NCI-H2227 (cell line): ENCODE measurements around the gene NOL6.
"Not testable (repeated sequence)": the region's sequence is repeated elsewhere in the genome, so short reads cannot be mapped to it uniquely, and the experiment has no call there.

Source experiments
- DNase-seq: peaks from one replicate; lab custom pipeline; 2025; ENCODE audit not compliant: unreplicated experiment; lab: John Stamatoyannopoulos, UW

NOL6 gene

DNA sequence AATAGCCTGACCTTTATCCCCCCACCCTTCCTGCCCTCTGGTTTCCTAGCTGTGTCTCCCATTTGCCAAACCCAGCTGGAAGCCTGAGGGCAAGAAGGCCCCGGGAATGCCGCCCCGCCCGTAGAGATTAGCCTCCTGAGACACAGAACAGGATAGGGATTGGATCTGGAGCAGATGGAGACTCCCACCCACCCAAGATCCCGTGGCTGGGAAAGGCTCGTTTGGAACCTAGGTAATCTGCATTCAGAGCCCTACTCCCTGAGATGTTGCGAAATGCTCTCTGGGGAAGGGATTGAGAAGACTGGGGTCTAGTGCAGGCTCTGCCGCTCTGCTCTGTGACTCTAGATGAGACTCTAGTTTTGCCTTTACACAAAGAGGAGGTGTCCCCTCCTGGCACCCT lies 37.3 kb downstream of the NOL6 start:
- DNase-seq, result no peak

DNA sequence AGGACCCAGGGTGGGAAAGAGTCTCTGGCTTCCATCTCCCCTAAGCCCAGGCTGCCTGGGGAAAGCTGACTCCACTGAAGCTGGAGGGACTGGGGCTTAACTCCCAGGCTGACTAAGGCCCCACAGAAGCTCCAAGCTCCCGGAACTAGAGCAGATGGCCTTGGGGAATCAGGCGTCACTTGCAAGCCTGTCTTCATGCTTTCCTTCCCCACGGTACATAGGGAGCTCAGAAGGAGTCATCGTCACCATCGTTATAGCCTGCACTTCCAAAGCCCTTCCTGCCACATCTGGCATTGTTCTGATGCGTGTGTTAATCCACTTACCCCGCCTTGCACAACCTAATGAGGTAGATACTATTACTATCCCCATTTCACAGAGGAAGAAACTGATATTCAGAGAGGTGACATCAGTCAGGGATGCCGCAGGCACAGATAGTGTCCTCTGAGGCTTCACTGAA lies 37.9 kb downstream of the NOL6 start:
- no peak for DNase-seq

DNA sequence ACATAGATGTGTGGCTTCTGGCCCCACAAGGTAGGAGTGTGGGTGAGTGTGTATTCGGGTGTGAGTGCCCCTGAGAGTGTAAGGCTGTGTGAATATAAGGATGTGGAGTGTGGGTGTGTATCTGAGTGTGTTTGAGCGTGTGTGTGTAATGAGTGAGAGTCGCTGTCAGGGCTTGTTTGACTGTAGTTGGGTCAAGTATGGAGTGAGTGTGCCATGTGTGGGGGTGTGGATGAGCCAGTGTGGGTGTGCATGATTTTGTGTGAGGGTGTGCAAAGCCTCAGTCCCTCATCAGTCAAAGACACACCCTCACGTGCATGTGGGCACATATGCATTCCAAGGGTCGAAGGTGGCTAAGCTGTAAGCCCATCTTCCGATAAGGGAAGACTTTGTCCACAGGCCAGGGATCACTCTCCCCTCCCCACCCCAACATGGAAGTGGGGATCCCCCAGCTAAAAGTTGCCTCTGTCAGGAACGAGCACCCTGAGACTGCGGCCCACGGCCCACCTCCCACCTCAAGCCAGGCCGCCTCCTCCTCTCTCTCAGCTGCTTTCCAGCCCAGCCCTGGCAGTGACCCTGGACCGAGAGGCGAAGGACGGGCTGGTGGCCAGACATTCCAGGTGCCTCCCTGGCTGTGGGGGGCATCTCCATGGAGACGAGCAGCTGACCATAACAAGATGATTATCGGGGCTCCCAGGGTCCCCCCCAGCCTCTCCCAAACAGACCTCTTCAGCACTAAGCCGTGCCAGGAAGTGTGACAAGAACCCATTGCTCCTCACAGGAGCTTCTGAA lies 39.2 kb downstream of the NOL6 start:
- no peak for DNase-seq

GRCh38 chr9:33433871-33434270 lies 39.9 kb downstream of the NOL6 start:
- DNase-seq, result no peak

DNA sequence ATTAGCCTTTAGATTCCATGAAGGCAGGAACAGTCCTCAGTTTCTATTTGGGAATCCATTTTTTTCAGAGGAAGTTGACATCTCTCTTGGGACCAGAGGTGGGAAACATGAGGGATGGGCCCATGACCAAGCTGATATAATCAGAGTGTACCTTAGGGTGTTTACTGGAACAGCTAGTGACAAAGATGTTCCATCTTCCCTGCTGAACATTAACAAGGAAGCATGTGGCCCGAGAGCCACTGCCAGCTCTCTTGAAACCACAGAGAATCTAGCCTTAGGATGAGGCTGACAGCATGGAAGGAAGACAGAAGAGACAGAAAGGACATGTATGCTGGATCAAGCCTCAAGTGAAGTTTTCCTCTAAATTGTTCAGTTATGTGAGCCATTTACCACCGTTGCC lies 42.3 kb downstream of the NOL6 start:
- DNase-seq, result no peak

DNA sequence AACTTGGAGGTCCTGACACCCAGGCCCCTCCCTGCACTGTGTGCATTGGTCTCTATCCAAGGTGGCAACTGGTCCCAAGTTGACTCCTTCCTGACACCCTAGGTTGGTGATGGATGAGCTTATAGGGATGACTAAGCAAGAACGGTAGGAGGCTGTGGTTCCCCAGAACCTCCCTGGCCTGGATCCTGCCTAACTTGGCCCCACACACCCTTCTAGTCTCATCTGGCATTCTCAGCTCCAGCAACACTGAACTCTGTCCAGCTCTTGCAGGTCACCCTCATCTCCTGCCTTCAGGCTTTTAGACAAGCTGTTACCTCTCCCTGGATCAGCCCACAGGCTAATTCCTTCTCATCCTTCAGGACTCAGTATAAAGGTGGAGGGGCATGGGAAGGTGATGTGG lies 42.8 kb downstream of the NOL6 start:
- no peak for DNase-seq

- no peak for DNase-seq
Observed at GRCh38 chr9:33429256-33429985, 44.3 kb downstream of the NOL6 start.

GRCh38 chr9:33426843-33427293 lies 46.9 kb downstream of the NOL6 start:
- DNase-seq, result no peak

- no peak for DNase-seq
Observed at GRCh38 chr9:33425128-33425533, 48.6 kb downstream of the NOL6 start.

- not testable (repeated sequence) for DNase-seq
Observed at GRCh38 chr9:33424492-33424891, 49.2 kb downstream of the NOL6 start.

- not testable (repeated sequence) for DNase-seq
Observed at GRCh38 chr9:33424043-33424442, 49.7 kb downstream of the NOL6 start.

GRCh38 chr9:33419708-33420303 lies 53.9 kb downstream of the NOL6 start:
- DNase-seq, result no peak

GRCh38 chr9:33418090-33418489 lies 55.6 kb downstream of the NOL6 start:
- no peak for DNase-seq

- no peak for DNase-seq
Observed at GRCh38 chr9:33416996-33417395, 56.7 kb downstream of the NOL6 start.

DNA sequence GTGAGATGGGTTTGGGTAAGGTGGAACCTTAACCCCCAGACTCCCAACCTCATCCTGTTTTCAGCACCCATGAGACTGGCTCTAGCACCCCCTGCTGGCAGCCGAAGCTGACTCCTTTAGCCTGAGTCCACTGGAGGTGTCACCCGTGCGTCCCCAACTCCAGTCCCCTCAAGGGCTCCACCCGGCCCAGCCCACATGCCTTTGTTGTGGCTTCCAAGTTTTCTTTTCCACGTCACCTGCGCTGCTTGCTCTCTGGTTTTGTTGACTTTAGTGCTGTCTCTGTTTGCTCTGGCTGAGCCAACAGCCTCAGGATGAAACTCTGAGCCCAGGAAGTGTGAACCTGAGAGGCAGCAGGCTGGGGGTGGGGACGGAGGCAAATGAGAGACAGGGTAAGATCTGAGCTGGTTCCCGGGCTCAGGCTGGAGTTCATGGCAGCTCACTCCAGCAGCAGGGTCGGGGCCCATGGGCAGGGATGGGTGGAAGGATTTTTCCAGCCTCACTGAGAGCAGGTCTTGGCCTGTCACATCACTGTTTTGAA lies 58.2 kb downstream of the NOL6 start:
- peak; percentile 12 for DNase-seq

DNA sequence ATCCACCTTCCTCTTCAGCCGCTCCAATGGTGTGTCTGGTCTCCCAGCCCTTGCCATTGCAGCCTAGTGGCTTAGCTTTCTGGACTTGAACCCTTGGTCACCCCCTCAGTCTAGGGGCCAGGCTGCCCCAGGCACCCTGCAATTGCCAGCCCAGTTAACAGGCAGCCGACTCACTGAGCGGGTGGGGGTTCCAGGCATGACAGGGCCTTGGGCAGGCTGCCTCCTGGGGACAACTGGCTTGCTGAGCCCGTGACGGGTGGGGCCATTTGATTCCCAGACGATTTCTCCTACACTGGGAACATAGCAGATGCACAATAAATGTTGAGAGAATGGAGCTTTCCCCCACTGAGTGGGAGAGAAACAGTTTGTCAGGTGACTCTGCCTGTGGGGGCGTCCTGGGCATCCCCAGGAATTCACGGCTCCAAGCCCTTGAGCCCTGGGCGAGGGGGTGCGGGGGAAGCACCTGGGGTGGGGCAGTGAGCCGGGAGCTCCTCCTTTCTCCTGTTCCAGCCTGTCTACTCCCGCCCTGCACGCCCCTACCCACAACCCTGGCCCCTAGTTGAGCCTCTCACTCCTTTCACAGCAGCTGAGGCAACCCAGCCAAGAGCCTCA lies 58.7 kb downstream of the NOL6 start:
- no peak for DNase-seq

DNA sequence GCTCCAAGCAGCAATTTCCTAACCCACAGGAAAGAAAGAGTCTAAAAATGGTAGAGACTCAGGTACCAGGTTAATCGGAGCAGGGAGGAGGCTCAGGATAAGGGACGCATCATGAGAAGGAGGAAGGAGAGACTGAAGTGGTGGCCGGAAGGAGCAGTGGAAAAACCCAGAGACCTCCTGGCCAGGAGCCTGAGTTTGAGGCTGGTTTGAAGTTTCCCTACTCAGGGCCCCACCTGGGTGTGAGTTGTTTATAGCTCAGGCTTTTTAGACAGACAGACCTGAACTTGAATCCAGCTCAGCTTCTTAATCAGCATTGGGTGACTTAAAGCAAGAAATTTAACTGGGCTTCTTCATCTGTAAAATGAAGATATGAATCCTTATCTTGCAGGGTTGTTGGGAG lies 59.5 kb downstream of the NOL6 start:
- DNase-seq, result no peak
